ENCODE data around the gene HNRNPUL2. TPM values are rescaled to one million over a fixed set of nuclear protein-coding genes. Genes with fewer than 3 reads are reported as not detected.

The HNRNPUL2 gene
- total and polyA plus RNA-seq, 2 experiments from 2014 or later: 3.7 to 15.4 TPM

- H4K20me1 ChIP-seq (ENCODE audit: insufficient read depth, poor library complexity, severe bottlenecking): peaks cover 49% of the 10 kb centered on the region
- H3K27ac ChIP-seq: no peak overlapping the region
- 48% methylated on average over 7 of the region's 7 CpGs for WGBS (ENCODE audit: low lambda C conversion rate, missing lambda C conversion rate)
- TF ChIP-seq CTCF (IDR thresholded peaks at IDR 0.05; ENCODE audit: poor library complexity): peak; percentile 15
- no peak for TF ChIP-seq EZH2phosphoT487 (IDR thresholded peaks at IDR 0.05; ENCODE audit: low read depth, severe bottlenecking, unreplicated experiment)
- peaks cover 96% of the 10 kb centered on the region for H3K79me2 ChIP-seq
- peaks cover 12% of the 10 kb centered on the region for H3K36me3 ChIP-seq (replicated peaks; ENCODE audit: insufficient read depth, low read depth)
- DNase-seq (ENCODE audit: low spot score): peak; percentile 51
- H3K9me2 ChIP-seq (replicated peaks; ENCODE audit: insufficient read depth): no peaks in the 10 kb centered on the region
- no peak overlapping the region for H3K4me2 ChIP-seq
- H3K27me3 ChIP-seq: no peaks in the 10 kb centered on the region
- peaks cover 16% of the 10 kb centered on the region for H3K4me1 ChIP-seq (ENCODE audit: insufficient read depth)
- H2AFZ ChIP-seq: no peak overlapping the region
- no peaks in the 10 kb centered on the region for H3K9me3 ChIP-seq (ENCODE audit: low read depth)
- H3K4me3 ChIP-seq: no peak overlapping the region
Observed at GRCh38 chr11:62721994-62722393, 5.3 kb downstream of the HNRNPUL2 start.

DNA sequence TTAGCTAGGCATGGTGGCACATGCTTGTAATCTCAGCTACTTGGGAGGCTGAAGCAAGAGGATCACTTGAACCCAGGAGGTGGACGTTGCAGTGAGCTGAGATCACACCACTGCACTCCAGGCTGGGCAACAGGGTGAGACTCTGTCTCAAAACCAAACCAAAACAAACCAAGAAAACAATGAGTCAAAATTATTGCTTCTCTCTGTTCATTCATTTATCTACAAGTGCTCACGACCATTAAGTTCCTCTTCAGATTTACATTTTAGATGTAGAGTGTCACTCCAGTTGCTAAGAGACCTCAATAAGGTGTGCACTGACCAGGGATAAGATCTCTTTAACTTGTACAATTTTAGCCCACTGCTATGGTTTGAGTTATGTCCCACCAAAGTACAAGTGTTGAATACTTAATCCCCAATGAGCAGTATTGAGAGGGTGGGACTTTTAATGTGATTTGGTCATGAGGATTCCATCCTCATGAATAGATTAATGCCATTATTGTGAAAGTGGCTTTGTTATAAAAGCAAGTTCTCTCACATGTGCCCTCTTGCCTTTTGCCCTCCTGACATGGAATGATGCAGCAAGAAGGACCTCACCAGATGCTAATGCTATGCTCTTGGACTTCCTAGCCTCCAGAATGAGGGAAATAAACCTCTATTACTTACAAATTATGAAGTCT is 7.8 kb downstream of the HNRNPUL2 start:
- H3K36me3 ChIP-seq (replicated peaks; ENCODE audit: insufficient read depth, low read depth): peaks cover 12% of the 10 kb centered on the region
- no peaks in the 10 kb centered on the region for H3K27me3 ChIP-seq
- H3K4me2 ChIP-seq: no peak overlapping the region
- no peak overlapping the region for H3K4me3 ChIP-seq
- 96% methylated on average over 2 of the region's 2 CpGs for WGBS (ENCODE audit: low lambda C conversion rate, missing lambda C conversion rate)
- H4K20me1 ChIP-seq (ENCODE audit: insufficient read depth, poor library complexity, severe bottlenecking): peaks cover 26% of the 10 kb centered on the region
- no peak overlapping the region for H2AFZ ChIP-seq
- DNase-seq (ENCODE audit: low spot score): no peak
- TF ChIP-seq CTCF (IDR thresholded peaks at IDR 0.05; ENCODE audit: poor library complexity): no peak
- TF ChIP-seq EZH2phosphoT487 (IDR thresholded peaks at IDR 0.05; ENCODE audit: low read depth, severe bottlenecking, unreplicated experiment): no peak
- TF ChIP-seq EZH2 (IDR thresholded peaks at IDR 0.05; ENCODE audit: borderline replicate concordance): no peak
- no peak overlapping the region for H3K27ac ChIP-seq
- peaks cover 12% of the 10 kb centered on the region for H3K4me1 ChIP-seq (ENCODE audit: insufficient read depth)
- peaks cover 90% of the 10 kb centered on the region for H3K79me2 ChIP-seq
- no peaks in the 10 kb centered on the region for H3K9me3 ChIP-seq (ENCODE audit: low read depth)
- no peaks in the 10 kb centered on the region for H3K9me2 ChIP-seq (replicated peaks; ENCODE audit: insufficient read depth)

GRCh38 chr11:62716816-62717215 is 10.4 kb downstream of the HNRNPUL2 start:
- peaks cover 64% of the 10 kb centered on the region for H3K79me2 ChIP-seq
- peaks cover 22% of the 10 kb centered on the region for H3K4me1 ChIP-seq (ENCODE audit: insufficient read depth)
- no peak for TF ChIP-seq EZH2phosphoT487 (IDR thresholded peaks at IDR 0.05; ENCODE audit: low read depth, severe bottlenecking, unreplicated experiment)
- no peak for TF ChIP-seq CTCF (IDR thresholded peaks at IDR 0.05; ENCODE audit: poor library complexity)
- no peak for TF ChIP-seq EZH2 (IDR thresholded peaks at IDR 0.05; ENCODE audit: borderline replicate concordance)
- H3K9me2 ChIP-seq (replicated peaks; ENCODE audit: insufficient read depth): no peaks in the 10 kb centered on the region
- no peak overlapping the region for H3K27ac ChIP-seq
- no peak overlapping the region for H2AFZ ChIP-seq
- DNase-seq (ENCODE audit: low spot score): no peak
- H3K4me3 ChIP-seq: no peak overlapping the region
- H3K36me3 ChIP-seq (replicated peaks; ENCODE audit: insufficient read depth, low read depth): peaks cover 5% of the 10 kb centered on the region
- H4K20me1 ChIP-seq (ENCODE audit: insufficient read depth, poor library complexity, severe bottlenecking): peaks cover 4% of the 10 kb centered on the region
- WGBS (ENCODE audit: low lambda C conversion rate, missing lambda C conversion rate): 98% methylated on average over 11 of the region's 11 CpGs
- H3K9me3 ChIP-seq (ENCODE audit: low read depth): no peaks in the 10 kb centered on the region
- H3K27me3 ChIP-seq: no peaks in the 10 kb centered on the region
- no peak overlapping the region for H3K4me2 ChIP-seq
